Effector CD8-positive, alpha-beta T cell (primary cell): ENCODE measurements around the gene AQP3.
A peak's percentile ranks its signal among the peaks of the same experiment; 100 is the strongest.
"Not testable (repeated sequence)": the region's sequence is repeated elsewhere in the genome, so short reads cannot be mapped to it uniquely, and the experiment has no call there.

Experiments used
- DNase-seq: peaks from one replicate; lab custom pipeline; 2025; lab: John Stamatoyannopoulos, UW

Gene AQP3

GRCh38 chr9:33465096-33465495 lies 17.7 kb upstream of the AQP3 start:
- no peak for DNase-seq

- no peak for DNase-seq
Observed at GRCh38 chr9:33464045-33464636, 16.7 kb upstream of the AQP3 start.

- DNase-seq: no peak
Observed at GRCh38 chr9:33463151-33463550, 15.8 kb upstream of the AQP3 start.

- DNase-seq: no peak
Observed at GRCh38 chr9:33461492-33461891, 14.1 kb upstream of the AQP3 start.

DNA sequence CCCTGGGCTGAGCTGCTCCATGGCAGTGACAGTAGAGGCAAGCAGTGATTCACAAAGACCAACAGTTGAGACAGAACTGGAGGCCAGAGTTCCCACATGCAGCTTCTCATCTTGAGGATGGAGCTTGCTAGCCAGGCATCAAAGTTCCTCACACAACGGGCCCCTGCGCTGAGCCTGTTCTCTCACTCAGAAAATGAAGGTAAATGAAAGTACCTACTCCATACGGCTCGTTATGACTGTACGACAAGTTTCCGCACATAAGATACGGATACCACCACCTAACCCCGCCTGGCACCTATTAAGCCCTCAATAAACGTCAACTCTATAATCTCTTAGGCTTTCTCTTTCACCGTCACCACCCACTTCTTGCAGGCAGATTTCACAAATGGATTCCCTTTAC lies 13.5 kb upstream of the AQP3 start:
- DNase-seq: no peak

DNA sequence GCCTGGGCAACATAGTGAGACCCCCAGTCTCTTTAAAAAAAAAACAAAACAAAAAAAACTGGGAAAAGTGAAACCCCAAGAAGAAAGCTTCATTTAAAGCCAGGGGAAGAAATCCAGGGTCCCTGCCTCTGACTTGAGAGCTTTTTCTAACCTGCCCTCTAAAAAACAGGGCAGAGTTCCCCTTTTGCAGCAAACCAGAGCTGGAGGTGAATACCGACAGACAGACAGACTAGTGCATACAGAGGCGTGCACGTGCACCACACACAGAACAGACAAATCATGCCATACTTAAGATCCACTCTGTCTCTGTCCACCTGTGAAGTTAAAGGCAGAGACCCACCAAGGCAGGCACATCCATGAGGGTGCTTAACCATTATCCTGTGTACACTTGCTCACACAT lies 11.7 kb upstream of the AQP3 start:
- DNase-seq: no peak

GRCh38 chr9:33458444-33458843 lies 11.1 kb upstream of the AQP3 start:
- peak; percentile 13 for DNase-seq

- no peak for DNase-seq
Observed at GRCh38 chr9:33455945-33456344, 8.6 kb upstream of the AQP3 start.

DNA sequence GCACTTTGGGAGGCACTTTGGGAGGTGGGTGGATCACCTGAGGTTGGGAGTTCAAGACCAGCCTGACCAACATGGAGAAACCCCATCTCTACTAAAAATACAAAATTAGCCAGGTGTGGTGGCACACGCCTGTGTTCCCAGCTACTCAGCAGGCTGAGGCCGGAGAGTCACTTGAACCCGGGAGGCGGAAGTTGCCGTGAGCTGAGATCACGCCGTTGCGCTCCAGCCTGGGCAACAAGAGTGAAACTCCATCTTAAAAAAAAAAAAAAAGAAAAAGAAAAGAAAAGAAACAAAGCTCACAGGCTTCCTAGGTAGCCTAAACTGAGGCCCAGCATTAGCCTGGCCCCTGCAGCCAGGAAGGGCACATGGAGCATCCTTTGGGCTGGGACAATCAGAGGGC lies 8.1 kb upstream of the AQP3 start:
- not testable (repeated sequence) for DNase-seq

DNA sequence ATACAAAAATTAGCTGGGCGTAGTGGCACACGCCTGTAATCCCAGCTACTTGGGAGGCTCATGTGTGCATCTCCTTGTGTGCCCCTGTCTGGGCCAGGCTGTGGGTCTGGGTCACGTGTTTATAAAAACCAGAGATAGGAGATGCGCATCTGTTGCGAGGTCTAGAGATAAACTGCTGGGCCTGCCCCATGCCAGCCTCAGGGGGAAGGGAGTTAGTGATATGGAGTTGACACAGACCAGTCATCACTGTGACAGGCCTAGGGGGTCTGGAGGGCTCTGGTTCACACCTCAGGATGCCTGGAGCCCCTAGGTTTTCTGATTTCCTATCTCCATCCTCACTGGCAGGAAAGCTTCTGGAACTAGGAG lies 7.3 kb upstream of the AQP3 start:
- DNase-seq: not testable (repeated sequence)

DNA sequence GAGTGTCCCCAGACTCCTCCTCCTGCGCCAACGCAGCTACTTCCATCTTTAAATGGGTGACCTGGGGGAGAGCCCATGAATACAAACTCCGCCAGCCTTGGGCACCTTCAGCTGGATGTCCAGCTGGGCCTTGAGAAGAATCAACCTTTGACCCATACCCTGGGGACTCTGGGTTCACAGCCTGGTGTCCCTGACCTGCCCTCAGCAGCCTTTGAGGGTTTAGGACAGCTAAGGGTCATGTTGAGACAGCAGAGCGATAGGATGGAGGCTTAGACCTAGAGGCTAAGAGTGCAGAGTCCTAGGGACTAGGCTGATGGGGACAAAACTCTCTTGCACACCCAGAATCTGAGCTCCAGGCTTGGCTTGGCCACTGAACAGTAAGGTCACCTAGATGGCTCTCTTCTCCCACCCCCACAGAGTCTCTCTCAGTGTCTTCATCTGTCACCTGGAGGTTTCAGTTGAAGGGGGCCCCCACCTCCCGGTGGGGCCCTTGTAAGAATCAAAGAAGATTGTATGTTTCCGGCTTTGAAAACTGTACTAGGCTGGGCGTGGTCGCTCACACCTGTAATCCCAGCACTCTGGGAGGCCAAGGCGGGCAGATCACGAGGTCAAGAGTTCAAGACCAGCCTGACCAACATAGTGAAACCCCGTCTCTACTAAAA lies 6.7 kb upstream of the AQP3 start:
- no peak for DNase-seq

- no peak for DNase-seq
Observed at GRCh38 chr9:33453286-33453860, 6.0 kb upstream of the AQP3 start.

GRCh38 chr9:33452828-33453271 lies 5.5 kb upstream of the AQP3 start:
- no peak for DNase-seq

DNA sequence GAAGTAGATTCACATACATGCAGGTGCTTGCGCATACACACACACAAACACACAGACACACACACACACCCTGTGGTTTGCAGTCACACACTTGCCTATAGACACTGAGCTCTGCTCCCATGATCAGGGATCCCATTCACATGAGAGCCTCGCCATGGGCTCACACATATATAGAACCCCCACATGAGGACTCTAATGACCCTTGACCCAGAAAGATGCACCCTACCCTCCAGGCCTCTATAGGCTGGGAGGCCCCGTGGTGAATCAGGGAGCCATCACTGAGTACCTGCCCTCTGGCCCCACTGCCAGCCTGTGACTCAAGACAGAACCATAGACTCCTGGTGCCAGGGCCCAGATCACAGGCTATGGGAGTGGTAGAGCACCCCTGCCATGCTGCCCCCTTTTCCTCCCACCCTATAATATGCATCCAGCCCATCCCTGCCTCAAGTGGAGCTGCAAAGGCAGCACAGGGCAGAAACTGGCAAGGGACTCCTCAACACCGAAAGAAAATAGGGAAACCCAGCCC lies 3.3 kb upstream of the AQP3 start:
- DNase-seq: no peak

DNA sequence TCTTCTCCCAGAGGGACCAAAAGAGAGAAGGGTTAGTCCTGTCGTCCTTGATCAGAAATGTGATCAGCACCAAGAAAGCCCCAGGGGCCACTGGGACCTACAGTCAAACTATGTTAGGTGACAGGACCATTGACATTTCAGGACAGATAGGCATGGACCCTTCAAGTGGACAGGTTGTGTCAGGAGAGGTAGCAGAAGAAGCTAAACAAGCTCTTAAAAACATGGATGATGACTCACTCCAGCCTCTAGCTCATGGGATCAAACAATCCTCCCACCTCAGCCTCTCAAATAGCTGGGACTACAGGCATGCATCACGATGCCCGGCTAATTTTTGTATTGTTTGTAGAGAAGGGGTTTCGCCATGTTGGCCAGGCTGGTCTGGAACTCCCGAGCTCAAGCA lies 2.3 kb upstream of the AQP3 start:
- no peak for DNase-seq

GRCh38 chr9:33447799-33448553 lies 583 bp upstream of the AQP3 start:
- no peak for DNase-seq

GRCh38 chr9:33446240-33446945 lies 1.0 kb downstream of the AQP3 start:
- peak; percentile 17 for DNase-seq

DNA sequence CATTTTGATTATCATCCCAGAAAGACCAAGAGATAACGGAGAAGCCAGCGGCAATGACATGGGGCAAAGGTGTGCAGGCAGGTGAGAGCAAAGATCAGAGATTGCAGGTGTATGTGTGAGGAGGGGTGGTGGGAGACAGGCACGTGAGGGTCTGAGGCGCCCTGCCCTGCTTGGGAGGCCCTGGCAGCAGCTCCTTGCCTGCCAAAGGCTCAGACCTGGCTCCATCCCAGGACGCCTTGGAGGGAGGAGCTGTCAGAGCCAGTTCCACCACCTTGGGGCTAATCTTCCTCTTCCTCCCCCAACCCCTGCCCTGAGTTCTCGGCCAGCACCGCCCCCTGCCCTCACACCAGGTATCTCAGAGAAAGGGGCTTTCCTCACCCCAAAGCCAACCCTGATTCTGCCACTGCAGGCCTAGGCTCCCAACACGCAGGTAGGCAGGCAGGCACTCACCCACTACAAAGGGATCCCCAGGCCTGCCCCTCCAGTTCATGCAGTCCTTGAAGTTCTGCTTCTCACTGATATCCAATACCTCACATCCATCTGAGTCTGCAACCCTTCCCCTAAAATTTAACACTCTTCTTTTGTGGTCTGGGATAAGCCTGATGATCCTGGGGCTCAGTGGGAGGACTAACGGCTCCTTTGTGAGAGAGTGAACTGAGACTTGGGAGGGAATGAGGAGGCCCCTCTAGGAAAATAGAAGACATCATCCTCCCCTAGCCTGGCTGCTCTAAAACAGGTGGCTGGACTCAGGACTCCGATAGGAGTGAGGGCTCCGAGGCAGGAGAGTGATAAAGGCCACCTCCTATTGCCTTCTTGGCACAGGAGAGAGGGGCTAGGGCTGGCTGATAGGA lies 1.8 kb downstream of the AQP3 start:
- peak; percentile 5 for DNase-seq

DNA sequence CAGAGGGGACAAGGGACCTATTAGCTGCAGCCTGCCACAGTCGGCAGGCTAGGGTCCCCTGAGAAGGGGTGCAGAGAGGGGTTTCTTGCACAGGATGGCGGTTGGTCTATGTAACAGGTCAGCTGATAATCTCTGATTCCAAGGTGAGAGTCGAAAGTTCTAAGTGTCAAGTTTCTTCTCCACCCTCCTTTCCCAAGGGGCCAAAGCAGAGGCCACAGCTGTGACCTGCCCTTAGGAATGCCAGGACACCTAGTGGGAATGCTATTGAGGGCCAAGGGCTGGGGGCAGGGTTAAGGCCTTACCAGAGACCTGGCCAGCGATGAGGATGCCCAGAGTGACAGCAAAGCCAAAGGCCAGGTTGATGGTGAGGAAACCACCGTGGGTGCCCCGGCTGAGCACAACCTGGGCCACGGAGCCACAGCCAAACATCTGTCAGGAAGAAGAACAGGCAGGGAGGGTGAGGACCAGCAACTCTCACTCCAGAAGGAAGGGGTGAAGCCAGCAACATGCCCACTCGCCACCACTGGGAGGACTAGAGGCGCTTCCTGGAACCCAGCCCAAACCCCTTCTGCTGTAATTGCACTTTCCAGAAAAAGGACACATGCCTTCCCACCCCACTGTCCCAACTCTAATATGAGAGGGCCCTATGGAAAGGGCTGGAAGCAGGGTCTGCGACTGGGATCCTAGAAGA lies 3.8 kb downstream of the AQP3 start:
- DNase-seq: no peak

DNA sequence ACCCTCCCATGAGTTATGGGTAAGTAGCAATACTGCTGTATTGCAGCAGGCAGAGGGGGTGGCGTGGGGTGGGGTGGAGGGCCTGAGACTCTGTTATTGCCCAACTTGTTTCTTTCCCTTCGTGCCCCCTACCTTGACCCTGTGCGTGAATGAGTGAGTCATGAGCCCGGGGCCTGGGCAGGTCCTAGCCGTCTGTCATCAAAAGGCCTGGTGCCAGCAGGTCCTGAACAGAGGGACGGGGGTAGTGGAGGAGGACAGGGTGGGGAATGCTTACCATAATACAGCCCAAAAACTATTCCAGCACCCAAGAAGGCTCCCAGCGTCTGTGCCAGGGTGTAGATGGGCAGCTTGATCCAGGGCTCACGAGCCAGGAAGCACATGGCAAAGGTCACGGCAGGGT lies 4.3 kb downstream of the AQP3 start:
- no peak for DNase-seq

- no peak for DNase-seq
Observed at GRCh38 chr9:33442125-33442524, 5.3 kb downstream of the AQP3 start.
